Stimulated activated CD4-positive, alpha-beta T cell treated with anti-CD3 and anti-CD28 coated beads, Interleukin-1b, Interleukin-23, amount 100 ng/mL, for 4 hours (primary cell): ENCODE data around the gene TAGAP.

ENCODE experiments used
- DNase-seq, 2 donors: peaks; one replicate each; pipeline ENCODE4 v3.0.0-alpha.2; 2020; ENCODE audit warnings: low read depth in 2 of 2

Gene TAGAP

DNA sequence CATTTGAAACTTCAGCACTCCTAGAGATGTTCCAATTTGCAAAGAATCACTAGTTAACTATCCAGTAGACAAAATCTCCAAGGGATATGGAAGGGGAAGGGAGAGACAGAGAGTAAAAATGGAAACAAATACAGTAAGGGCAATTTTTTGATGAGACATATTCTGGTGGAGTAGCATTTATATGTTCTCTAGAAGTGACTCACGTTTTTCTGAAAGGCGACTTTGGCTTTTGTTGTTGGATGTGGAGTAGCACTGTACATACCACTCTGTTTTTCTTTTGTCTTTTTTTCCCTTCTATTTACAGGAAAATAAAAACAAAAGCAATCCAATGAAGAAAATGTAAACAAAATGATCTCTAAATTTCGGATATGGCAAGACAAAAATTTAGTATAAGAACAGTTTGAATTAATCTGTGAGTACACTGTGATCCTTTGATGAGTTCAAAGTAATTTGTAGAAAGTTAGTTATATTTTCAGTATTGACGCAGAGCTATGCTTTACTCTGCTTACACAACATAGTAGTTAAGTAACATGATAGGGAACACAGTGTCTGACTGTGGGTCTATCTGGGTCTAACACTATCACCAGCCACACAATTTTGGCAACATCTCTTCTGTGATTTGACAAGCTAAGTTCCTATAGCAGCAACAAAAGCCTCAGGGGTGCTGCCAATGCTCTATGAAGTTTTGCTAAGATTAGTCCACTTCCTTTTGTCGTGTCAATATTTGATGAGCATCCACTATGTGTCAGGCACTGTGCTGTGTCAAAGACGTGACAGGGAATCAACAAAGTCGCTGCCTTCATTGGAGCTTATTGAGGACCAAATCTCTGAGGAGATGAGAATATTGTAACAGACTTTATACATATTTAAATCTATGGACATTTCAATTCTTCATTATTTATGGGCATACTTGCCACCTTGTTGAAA, 27.3 kb upstream of the TAGAP start:
- no peak for DNase-seq

DNA sequence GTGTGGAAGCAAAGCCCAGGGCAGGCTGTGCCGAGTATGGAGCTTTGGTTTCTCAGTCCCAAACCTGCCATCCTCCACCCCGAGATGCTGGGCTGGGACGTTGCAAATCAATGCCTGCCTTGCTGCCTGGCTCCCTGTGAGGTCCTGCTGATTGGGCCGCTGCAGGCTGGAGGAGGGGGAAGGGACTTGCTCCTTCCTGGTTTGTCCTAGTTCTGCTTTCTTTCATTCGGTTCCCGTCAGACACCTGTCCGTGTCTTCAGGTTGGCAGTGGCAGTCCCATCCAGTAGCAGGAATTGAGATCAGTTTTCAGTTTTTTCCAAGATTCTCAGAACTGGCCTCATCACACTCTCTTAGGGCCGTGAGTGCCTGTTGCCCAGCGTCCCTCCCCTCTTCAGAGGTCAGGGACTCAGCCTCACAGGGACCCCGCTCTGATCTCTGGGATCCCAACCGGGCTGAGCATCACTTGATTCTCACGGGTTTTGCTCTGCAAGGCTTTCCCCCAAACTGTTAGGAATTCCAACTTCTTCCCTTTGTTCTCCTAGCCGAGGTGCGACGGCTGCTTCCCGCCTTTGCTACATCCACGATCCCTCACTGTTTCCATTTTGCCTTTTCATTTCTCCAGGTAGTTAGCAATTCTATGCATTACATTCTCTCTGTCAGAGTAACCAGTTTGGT, 24.2 kb upstream of the TAGAP start:
- no peak for DNase-seq

DNA sequence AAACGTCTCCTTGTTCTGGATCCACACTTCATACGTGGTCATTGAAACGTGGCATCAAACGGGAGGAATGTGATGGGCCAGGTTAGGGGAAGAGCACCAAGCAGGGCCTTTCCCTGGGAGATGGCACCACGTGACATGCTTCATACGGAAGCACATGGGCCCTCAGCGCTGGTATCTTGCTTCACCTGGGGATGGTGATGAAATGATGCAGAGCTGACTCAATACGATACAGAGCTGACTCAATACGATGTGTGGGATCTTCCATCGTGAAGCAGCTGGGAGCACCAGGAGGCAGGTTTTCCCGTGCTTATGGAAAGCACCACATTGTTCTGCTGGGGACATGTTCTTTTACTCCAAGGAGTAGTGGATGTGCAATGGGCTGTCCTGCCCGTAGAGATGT, 22.5 kb upstream of the TAGAP start:
- no peak for DNase-seq

DNA sequence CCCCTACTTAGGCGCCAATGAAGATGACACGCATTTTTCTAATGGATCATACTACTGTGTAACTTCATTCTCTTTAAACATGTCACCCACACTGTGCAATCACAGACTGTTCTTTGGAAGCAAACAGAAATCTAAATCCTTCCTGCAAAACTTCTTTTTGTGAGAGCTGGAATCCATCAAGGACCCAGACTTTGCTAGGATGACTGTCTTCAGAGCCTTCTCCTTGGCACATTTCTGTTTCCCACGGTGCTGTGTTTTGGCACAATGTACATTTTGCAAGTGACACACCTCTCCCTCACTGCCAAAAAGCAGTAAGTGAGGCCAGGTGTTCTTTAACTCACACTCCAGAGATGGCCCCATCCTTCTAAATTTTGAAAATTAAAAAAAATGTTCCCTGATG, 21.7 kb upstream of the TAGAP start:
- DNase-seq, result no peak

DNA sequence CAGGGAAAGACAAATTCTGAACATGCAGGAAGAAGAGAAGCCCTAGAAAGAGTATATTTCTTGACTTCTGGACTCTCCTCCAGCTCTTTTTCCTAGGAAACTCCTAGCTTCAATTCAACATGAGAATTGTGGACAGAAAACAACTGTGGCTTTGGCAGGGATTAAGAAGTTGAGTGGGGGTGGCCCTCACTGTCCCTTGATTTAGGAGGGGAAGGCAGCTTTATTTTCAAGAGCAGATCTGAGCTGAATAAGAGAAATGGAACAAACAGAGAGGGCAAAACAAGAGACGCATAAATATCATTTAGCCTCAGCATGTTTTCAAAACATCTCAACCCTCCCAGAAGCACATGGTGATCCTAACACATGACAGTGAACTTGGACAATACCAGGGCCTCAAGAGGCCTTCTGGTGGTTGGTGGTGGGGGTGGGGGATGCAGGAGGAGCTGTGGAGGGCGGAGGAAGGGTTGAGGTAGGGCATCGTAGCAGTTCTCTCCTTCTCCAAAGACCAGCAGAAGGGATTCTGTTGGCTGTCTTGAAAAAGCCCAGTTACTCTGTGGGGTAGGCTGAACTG, 21.1 kb upstream of the TAGAP start:
- DNase-seq, result no peak

DNA sequence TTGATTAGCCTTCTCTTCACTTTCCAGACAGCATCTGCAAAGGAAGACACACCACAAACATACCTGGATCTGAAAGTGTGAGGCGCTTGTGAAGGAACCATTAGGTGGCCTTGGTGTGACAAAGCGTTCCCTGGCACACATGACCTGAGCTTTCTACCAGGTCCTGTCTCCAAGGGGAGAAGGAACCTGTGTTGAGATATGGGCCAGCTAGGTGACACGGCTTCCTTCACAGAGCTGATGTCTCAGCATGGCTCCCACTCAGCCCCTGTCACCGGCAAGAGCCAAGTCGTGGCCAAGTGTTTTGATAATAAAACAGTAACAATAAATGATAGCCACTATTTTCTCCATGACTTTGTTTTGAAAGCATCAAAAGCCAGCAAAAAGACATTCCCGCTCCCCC, 20.3 kb upstream of the TAGAP start:
- no peak for DNase-seq

DNA sequence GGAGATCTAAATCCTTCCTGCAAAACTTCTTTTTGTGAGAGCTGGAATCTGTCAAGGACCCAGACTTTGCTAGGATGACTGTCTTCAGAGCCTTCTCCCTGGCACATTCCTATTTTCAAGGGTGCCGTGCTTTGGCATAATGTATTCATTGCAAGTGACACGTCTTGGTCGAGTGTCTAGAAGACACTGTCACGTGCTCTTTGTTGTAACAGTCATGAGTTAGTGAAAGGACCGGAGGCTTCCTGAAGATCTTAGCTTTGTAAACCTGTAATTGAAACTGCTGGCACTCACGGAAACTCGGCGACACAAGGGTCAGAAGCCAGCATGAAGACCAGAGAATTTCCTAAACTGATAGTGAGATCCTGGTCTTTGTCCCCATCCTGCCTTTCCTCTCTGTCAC, 19.7 kb upstream of the TAGAP start:
- no peak for DNase-seq

DNA sequence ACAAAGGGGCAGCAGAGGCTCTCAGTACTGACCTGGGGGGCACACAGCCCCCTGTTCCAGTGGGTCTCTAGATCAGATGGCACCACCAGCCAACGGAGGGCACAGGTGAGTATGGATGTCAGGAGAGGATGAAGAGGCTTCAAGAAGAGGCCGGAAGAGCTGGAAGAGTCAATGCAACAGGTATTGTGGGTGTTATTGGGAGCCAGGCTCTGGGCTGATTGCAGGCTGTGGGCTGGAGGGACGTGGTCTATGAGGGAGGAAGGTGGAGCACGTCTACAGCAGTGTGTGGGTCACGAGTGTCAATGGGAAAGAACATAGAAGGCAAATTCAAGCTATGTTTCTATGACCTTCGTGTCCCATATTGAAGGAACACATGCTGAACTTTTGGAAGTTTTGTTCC, 18.8 kb upstream of the TAGAP start:
- no peak for DNase-seq

DNA sequence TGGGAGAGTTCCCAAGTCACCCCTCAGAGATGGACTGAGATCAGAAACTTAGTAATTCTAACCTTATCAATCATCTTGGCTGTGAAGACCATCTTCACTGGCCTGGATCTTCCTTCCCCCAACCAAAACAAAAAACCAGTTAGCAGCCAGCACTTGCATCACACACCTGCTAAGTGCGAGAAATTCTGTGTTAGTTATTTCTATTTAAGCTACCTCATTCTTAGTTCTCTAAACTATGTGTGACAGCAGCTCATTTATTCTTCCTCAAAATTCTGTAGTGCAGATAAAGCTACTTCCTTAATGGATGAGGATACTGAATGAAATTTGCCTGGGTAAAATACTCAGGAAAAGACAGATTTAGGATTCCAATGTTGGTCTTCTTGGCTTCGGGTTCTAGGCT, 18.2 kb upstream of the TAGAP start:
- no peak for DNase-seq

DNA sequence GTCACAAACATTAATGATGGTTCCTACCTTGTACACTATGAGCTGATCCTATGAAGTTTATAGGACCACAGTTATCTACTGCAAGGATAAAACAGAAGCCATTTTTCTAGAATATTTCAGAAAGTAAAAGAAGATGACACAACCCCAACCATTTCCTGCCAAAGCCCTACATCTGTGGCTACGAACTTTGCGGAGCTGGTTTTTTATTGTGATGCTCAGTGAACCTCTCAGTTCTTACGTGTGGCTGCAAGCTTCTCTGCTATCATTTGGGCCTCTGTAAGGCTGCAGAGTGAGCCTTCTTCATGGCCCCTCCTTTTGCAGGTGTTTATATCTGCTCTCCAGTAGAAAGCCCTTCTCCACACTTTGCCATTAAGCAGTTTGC, 17.8 kb upstream of the TAGAP start:
- peak in 1 of 2 donors; percentile 41 for DNase-seq

DNA sequence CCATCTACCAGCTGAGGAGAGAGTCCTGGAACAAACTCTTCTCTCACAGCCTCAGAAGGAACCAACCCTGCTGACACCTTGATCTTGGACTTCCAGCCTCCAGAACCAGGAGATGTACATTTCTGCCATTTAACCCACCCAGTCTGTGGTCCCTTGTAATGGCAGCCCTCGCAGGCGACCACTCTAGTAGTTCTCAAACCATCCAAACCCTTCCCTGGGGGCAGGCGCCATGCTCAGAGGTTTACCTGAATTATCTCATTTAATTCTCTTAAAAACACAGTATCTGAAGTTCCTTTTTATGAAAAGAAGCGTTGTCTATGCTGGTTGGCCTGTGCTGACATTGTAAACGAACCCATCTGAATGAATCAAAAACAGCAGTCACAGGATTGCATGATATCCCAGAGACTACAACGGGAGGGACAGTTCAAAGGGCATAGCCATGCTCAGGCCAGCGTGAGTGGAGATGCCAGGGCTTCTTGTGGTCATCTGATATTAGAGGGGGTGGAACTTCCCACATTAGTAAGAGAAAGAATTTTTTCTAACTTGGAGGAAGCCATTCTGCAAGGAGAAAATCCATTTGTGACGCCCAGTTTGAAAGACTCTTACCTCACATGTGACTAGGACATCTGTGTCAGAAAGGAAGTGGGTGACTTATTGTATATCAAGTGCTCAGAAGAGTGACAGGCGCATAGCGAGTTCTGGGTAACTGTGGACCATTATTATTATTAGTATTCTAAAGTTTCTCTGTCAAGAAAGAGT, 17.2 kb upstream of the TAGAP start:
- DNase-seq, result no peak

DNA sequence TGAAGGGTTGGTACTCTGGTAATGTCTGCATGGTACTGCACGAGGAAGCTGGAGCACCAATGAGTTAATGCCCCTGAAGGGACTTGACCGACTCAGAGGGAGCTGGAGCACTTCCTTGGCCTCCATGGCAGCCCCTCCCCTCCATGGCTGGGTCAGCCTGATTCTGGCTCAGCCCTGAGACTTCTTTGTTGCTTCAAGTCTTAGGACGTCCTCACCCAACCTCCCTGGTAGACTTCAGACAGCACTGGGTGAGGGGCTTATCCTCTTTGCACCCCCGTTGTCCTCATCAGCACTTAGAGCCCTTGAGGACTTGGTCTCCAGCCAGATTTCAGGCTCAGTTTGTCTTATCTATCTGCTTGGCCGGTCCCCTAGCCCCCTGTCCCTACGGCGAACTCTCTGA, 16.4 kb upstream of the TAGAP start:
- DNase-seq, result no peak

DNA sequence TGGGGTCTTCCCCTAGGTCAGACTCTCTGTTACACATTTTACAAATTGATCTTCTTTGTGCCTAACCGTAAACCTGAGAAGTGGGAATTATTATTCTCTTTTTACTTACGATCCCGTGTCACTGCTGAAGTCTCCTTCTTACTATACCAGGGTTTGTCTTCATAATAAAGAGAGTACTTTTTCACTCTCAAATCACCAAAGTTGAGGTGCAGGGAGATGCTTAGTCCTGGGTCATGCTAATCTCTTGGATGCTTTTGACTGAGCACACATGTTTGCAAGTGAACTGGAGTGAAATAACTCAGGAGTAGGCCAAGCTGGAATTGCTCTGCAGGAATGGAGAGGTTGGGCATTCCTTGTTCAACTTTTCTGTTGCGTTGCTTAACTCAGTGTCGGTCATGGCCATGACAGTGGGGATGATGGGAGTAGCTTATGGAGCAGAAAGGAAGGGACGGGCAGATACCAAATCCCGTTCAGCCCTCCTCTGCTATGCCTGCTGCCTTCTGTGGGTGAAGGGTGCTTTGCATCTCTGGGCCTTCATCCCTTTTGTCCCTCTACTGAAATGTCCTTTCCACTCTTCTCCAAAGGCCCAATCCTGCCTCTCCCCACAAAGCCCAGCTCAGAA, 15.2 kb upstream of the TAGAP start:
- DNase-seq, result no peak

DNA sequence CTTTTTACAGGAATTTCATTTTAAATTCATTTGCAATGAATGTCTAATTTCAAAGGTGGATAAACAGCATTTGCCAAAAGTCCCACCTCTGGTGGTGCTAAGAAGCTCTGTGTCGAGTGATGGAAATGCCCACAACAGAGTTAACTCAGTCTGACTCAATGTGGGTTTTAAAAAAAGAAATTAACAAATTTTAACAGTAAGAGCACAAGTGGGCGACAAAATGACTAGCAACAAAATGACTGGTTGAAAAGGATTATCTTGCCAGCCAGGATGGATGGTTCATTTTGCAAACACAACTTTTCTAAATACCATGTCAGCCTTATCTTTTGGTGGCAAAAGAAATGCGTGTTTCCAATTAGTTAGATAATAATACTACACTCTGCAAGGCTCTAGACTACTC, 14.3 kb upstream of the TAGAP start:
- DNase-seq, result no peak

DNA sequence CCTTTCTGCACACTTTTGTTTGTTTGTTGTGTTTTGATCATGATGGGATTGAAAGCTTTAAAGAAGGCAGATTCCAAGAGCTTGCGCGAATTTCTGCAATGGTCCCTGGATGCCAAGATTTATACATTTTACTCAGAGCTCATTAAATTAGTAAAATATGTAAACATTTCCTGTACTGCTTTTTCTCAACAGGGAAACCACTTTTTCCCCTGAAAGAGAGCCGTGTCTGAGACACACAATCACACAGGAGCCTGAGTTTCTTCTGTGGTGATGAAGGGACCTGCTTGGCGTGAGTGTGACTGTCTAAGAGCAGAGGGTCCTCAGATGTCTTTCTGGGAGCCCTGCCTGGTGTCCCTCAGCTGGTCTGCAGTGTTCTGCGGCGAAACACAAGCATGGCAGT, 12.1 kb upstream of the TAGAP start:
- DNase-seq, result no peak

DNA sequence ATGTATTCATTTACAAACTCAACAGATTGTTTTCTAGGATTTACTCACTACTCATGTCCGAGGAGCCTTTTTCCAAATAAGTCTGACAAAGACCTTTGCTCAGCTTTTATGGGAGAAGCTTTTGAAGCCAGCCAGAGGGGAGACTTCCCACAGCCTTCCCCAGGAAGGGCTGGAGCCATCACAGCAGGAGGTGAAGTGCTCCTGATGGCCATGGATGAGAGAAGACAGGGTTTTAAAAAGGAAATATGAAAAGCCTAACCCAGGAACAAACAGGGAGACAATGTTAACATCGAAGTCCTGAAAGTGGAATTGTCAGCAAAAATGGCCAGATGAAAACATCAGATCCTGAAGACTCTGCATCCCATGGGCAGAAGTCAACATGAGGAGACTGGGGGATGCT, 11.6 kb upstream of the TAGAP start:
- DNase-seq, result no peak

DNA sequence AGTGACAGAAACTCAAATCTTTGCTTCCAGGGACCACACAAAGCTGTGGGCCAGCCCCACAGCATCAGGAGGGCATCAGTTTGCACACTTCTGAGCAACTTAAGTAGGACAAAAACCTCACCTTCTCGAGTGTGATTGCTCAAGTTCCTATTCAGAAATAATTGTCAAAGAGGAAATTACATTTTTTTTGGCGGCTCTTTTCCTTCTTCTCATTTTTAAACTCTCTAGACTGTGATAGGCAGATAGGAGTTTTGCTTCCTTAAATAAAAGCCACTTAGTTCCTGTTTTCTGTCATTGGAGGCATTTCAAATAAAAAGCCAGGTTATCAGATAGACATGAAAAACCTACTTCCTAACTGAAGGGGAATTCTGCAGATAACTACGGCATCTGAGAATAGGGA, 11.2 kb upstream of the TAGAP start:
- no peak for DNase-seq

DNA sequence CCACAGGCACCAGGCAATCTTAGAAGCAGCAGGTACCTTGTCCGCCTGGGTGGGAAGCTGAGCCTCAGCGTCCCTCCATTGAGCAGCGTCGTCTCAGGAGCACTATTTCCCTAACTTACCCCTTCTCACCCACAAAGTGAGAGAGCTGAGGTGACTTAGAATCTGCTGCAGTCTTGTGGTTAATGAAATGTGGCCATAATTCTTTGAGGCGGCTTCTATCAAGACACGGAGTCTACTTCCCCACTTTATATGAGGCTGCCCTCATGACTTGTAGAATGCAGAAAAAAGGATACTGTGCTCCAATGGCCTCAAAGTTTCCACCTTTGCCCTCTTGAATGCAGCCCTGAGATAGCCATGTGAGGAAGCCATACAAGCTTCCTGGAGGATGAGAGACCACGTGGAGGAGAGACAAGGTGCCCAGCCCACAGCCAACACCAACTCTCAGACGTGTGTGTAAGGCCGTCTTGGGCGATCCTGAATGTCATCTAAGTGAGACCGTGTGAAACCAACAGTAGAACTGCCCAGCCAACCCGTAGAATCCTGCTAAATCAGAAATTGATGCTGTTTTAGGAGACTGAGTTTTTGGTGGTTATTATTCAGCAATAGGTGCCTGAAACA, 9.1 kb upstream of the TAGAP start:
- no peak for DNase-seq

DNA sequence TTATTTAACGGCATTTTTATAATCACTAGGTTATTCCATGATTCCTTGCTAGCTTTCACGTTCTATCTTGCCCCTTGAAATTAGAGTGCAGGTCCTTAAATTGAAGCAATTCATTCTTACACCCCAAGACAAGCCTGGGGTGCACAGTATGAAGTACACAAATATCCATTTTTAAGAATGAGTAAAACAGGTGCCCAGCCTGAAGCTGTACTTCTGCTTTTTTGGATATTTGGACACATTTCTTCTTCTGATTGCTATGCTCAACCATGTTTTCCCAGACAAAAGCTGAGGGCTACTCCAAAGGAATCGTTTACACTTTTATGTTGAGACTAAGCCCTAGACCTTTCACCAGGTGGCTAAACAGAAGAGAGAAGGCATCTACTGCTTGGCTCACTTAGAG, 7.9 kb upstream of the TAGAP start:
- DNase-seq, result no peak

DNA sequence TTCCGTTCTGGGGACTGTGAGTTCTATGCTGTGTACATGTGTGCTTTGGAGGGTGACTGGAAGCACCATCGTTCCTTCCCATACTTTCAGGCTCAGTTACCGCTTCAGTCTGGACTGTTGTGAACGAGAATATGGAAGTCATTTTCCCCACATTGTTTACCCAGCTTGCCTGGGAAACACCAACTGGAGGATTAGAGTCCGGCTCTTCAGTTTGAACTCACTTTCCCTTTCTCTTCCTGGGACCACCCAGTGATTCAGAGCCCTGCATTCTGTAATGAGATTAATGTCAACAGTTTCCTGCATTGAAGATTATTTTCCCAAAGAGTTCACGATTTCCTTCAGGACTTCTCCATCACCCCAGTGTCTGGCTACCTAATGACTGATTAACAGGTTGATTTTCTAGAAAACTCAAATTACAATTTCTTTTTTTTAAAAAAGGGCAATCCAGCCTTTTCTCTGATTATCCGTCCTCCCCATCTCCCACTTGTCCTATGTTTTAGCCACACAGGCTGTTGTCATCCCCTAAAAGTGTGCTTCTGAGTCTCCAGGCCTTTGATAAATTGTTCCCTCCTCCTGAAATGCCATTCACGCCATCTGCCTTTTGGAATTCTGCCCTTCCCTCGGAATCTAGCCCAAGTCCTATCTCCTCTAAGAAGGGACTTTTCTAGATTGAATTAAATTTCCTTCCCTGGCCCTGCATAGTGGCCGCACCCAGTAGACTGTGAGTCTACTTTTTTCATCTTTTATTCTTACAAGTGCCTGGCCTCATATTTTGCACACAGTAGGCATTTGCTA, 3.3 kb upstream of the TAGAP start:
- DNase-seq, result no peak

DNA sequence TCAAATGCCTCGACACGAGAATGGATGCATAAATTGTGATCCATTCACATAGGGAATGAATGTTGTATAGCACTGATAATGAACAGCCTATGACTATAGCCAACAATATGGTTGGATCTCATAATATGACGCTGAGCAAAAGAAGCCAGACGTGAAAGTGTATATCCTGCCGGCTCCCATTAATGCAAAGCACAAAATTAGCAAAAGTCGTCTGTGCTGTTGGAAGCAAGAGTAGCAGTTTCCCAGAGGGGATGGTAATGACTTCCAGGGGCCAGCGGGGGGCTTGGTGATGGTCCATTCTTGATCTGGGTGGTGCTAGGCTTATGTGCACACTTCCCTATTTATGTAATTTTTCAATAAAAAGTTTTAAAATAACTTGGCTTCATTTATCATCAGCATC, 1.0 kb upstream of the TAGAP start:
- DNase-seq, result no peak
